Endothelial cell of umbilical vein (primary cell): ENCODE results near the gene MCCC1. TPM values are rescaled to one million over a fixed set of nuclear protein-coding genes. Genes with fewer than 3 reads are reported as not detected.
A peak's percentile ranks its signal among the peaks of the same experiment; 100 is the strongest.

Experiments
- BruUV-seq: library from RNA; stranded (reverse); fragments of 400-500 nt; replicated peaks from 2 replicates; lab custom pipeline; 2021; lab: Mats Ljungman, UMichigan
- CTCF ChIA-PET: fragments of 300-600, 350-600 bp; sonication (Branson Sonifier 250); formaldehyde crosslinking; loops from one replicate; lab custom pipeline; 2021; ENCODE audit warnings: antibody characterized with exemption, inconsistent platforms; lab: Charles Lee
- POLR2A ChIA-PET: fragments of 300-600, 350-600 bp; sonication (Branson Sonifier 250); formaldehyde crosslinking; loops from one replicate; lab custom pipeline; 2021; ENCODE audit warnings: antibody characterized with exemption, inconsistent platforms; lab: Charles Lee
- DNase-seq: peaks from one replicate; pipeline ENCODE4 v3.0.0-alpha.2; 2011; ENCODE audit warnings: low read depth, low spot score
- FAIRE-seq: peaks from 2 replicates; lab custom pipeline; 2011; peaks lifted over from hg19 to GRCh38; lab: Jason Lieb, UNC
- H2AFZ ChIP-seq: 2 replicates; pipeline ENCODE4 v1.6.0; 2012; ENCODE audit warnings: low read depth, low read length, control low read depth, inconsistent platforms
- H3K27ac ChIP-seq: 2 replicates; pipeline ENCODE4 v1.5.1; 2011; ENCODE audit warnings: low read depth, mild to moderate bottlenecking, control low read depth, low read length, moderate library complexity; ENCODE audit not compliant: insufficient read depth
- H3K27me3 ChIP-seq, 2 experiments: 2 replicates each; pipeline versions ENCODE4 v1.6.0 to v1.6.1; 2011; ENCODE audit warnings: low read length in 2 of 2, mixed read lengths in 1 of 2; ENCODE audit not compliant: control insufficient read depth in 2 of 2, insufficient read depth in 2 of 2
- H3K36me3 ChIP-seq, 2 experiments: 2 replicates in 1 of 2; 3 replicates in 1 of 2; pipeline ENCODE4 v1.5.1; 2011; ENCODE audit warnings: low read length in 2 of 2, mild to moderate bottlenecking in 1 of 2, moderate library complexity in 1 of 2; ENCODE audit not compliant: control insufficient read depth in 2 of 2, insufficient read depth in 2 of 2; ENCODE audit errors: extremely low read depth in 1 of 2
- H3K4me1 ChIP-seq: 3 replicates; pipeline ENCODE4 v1.5.1; 2011; ENCODE audit warnings: mild to moderate bottlenecking, low read length; ENCODE audit not compliant: control insufficient read depth, insufficient read depth; ENCODE audit errors: extremely low read depth
- H3K4me2 ChIP-seq: 2 replicates; pipeline ENCODE4 v1.6.1; 2011; ENCODE audit warnings: low read length, control low read depth, mixed read lengths; ENCODE audit not compliant: insufficient read depth
- H3K4me3 ChIP-seq, 3 experiments: fragments of 200-600 bp in 1 of 3; sonication (generic), shearing (Covaris generic) in 1 of 3; replicated peaks in 1 of 3; 2 replicates each; pipeline ENCODE4 v1.5.1; 2011 to 2016; ENCODE audit warnings: control low read depth in 3 of 3, low read length in 3 of 3, mild to moderate bottlenecking in 2 of 3, inconsistent platforms in 1 of 3, low read depth in 1 of 3, moderate library complexity in 1 of 3; ENCODE audit not compliant: insufficient read depth in 1 of 3
- H3K79me2 ChIP-seq: 2 replicates; pipeline ENCODE4 v1.6.0; 2012; ENCODE audit warnings: low read length, inconsistent platforms; ENCODE audit not compliant: control insufficient read depth, insufficient read depth
- H3K9ac ChIP-seq: replicated peaks from 2 replicates; pipeline ENCODE3; 2011; ENCODE audit warnings: low read length, control low read depth; ENCODE audit not compliant: insufficient read depth; ENCODE audit errors: extremely low read depth
- H3K9me1 ChIP-seq: replicated peaks from 3 replicates; pipeline ENCODE4 v1.6.0; 2011; ENCODE audit warnings: mild to moderate bottlenecking, low read length; ENCODE audit not compliant: control insufficient read depth, insufficient read depth; ENCODE audit errors: extremely low read depth
- H3K9me3 ChIP-seq: replicated peaks from 2 replicates; pipeline ENCODE4 v1.5.1; 2012; ENCODE audit warnings: low read length, inconsistent platforms; ENCODE audit not compliant: control insufficient read depth, insufficient read depth
- H4K20me1 ChIP-seq: replicated peaks from 2 replicates; pipeline ENCODE3; 2011; ENCODE audit warnings: mild to moderate bottlenecking, low read length; ENCODE audit not compliant: control insufficient read depth, insufficient read depth; ENCODE audit errors: extremely low read depth
- EZH2 ChIP-seq: IDR thresholded peaks from 2 replicates; pipeline ENCODE4 v1.6.1; 2012; ENCODE audit warnings: borderline replicate concordance, low read depth, mild to moderate bottlenecking, moderate library complexity, low read length, inconsistent platforms; ENCODE audit not compliant: severe bottlenecking
- FOS ChIP-seq: IDR thresholded peaks from 2 replicates; pipeline ENCODE4 v1.6.1; 2011; ENCODE audit warnings: mild to moderate bottlenecking, low read length, moderate library complexity, borderline replicate concordance; ENCODE audit not compliant: insufficient read depth
- GATA2 ChIP-seq: IDR thresholded peaks from 2 replicates; pipeline ENCODE4 v1.7.0; 2011; ENCODE audit warnings: low read depth, mild to moderate bottlenecking, moderate library complexity, mixed read lengths, low read length; ENCODE audit not compliant: insufficient read length, insufficient read depth
- JUN ChIP-seq: IDR thresholded peaks from 2 replicates; pipeline ENCODE4 v1.6.1; 2011; ENCODE audit warnings: borderline replicate concordance, low read depth; ENCODE audit not compliant: insufficient read length, insufficient read depth
- MYC ChIP-seq: IDR thresholded peaks from one replicate; pipeline ENCODE4 v1.6.1; 2011; ENCODE audit warnings: mild to moderate bottlenecking, low read depth, low read length
- POLR2A ChIP-seq: IDR thresholded peaks from 2 replicates; pipeline ENCODE4 v1.6.1; 2012; ENCODE audit warnings: low read depth, mild to moderate bottlenecking, control low read depth, low read length
- POLR2AphosphoS5 ChIP-seq: IDR thresholded peaks from 2 replicates; pipeline ENCODE4 v1.6.1; 2012; ENCODE audit warnings: low read depth, mild to moderate bottlenecking, control low read depth, low read length, moderate library complexity; ENCODE audit not compliant: insufficient read depth
- dilution Hi-C: fragments of 300-500 bp; cut with MboI; formaldehyde crosslinking; loops from one replicate; pipeline ENCODE4 v1.15.0; 2019; ENCODE audit warnings: low sequenced_read_pairs; ENCODE audit not compliant: extremely low pct_ligation_motif_present
- intact Hi-C: fragments of 100-400 bp; cut with micrococcal nuclease; formaldehyde crosslinking; loops from one replicate; pipeline ENCODE4 v1.10.0; 2022
- polyA plus RNA-seq, 4 experiments: library from polyadenylated mRNA; depleted of rRNA in 3 of 4; stranded (reverse) in 3 of 4; unstranded in 1 of 4; fragments of >200 nt; gene quantifications; 2 replicates each; pipeline versions ENCODE4 v1.2.1 to v1.2.3, GENCODE V29; 2011 to 2012; ENCODE audit warnings: missing spikeins in 1 of 4
- total RNA-seq: library from RNA; stranded (reverse); gene quantifications from 2 replicates; pipeline ENCODE4 v1.2.3, GENCODE V29; 2021
- TF ChIP-seq, protein P1 (sequence below): IDR thresholded peaks from 2 replicates; pipeline ENCODE4 v1.6.1; 2011; ENCODE audit not compliant: insufficient read depth, insufficient read length
- TF ChIP-seq, protein P2 (sequence below), 2 donors: IDR thresholded peaks; 1 replicate in 1 of 2; 2 replicates in 1 of 2; pipeline ENCODE4 v1.5.1; 2011; ENCODE audit warnings: low read length in 2 of 2, mild to moderate bottlenecking in 2 of 2, moderate library complexity in 2 of 2, control low read depth in 1 of 2, inconsistent platforms in 1 of 2, low read depth in 1 of 2; ENCODE audit not compliant: insufficient read depth in 1 of 2; ENCODE audit errors: extremely low read depth in 1 of 2

The MCCC1 gene
- total and polyA plus RNA-seq, 2 donors (not counting 3 experiments of a cell fraction or from before 2014, with no cell fraction given): 9.2 to 19.7 TPM

DNA sequence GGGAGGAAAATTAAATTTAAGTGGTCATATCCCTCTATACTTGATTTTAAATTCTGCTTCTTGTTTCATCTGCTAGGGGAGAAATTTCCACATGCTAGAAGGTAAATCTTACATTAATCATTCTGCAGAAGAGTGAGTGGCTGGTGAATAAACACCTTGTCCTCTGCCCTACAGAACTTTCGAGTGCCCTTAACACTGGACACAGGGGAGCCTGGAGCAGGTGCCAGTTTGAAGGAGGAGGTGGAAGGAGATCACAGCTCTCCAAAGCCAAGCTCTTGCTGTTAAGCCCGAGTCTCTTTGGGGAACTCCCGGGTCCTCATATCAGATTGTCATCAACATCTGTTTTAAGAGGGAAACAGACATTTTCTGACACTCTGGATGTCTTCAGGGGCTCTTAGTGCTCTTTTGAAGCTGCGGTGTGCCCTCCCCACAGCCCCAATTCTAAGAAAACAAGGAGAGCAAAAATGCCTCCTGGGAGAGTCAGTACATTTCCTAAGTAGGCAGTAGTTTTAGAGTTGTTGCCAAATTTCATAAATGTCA is 32.0 kb upstream of the MCCC1 start:
- Histone ChIP-seq H3K4me2 (peak overlapping the region; percentile 78), H3K9ac (peak overlapping the region; percentile 84), H3K9me3 (no peaks in the 10 kb centered on the region), H3K9me1 (no peaks in the 10 kb centered on the region), H3K79me2 (no peaks in the 10 kb centered on the region), H3K27ac (peak overlapping the region; percentile 96), H3K4me3 (no peak overlapping the region), H3K27me3 (no peaks in the 10 kb centered on the region), H3K4me1 (peaks cover 34% of the 10 kb centered on the region), H3K36me3 (no peaks in the 10 kb centered on the region), H4K20me1 (no peaks in the 10 kb centered on the region), H2AFZ (peak overlapping the region; percentile 20)
- no peak for DNase-seq
- no peak for TF ChIP-seq FOS
- TF ChIP-seq, protein P1, sequence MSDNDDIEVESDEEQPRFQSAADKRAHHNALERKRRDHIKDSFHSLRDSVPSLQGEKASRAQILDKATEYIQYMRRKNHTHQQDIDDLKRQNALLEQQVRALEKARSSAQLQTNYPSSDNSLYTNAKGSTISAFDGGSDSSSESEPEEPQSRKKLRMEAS: no peak
- no peak for TF ChIP-seq MYC
- no peak for TF ChIP-seq POLR2A
- TF ChIP-seq EZH2: no peak
- no peak for TF ChIP-seq GATA2
- no peak for TF ChIP-seq POLR2AphosphoS5
- TF ChIP-seq, protein P2, sequence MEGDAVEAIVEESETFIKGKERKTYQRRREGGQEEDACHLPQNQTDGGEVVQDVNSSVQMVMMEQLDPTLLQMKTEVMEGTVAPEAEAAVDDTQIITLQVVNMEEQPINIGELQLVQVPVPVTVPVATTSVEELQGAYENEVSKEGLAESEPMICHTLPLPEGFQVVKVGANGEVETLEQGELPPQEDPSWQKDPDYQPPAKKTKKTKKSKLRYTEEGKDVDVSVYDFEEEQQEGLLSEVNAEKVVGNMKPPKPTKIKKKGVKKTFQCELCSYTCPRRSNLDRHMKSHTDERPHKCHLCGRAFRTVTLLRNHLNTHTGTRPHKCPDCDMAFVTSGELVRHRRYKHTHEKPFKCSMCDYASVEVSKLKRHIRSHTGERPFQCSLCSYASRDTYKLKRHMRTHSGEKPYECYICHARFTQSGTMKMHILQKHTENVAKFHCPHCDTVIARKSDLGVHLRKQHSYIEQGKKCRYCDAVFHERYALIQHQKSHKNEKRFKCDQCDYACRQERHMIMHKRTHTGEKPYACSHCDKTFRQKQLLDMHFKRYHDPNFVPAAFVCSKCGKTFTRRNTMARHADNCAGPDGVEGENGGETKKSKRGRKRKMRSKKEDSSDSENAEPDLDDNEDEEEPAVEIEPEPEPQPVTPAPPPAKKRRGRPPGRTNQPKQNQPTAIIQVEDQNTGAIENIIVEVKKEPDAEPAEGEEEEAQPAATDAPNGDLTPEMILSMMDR (IDR thresholded peaks at IDR 0.05; ENCODE audit: extremely low read depth in 1 of 2, insufficient read depth in 1 of 2, low read depth in 1 of 2, low read length in 2 of 2): no peak
- no peak for TF ChIP-seq JUN
- BruUV-seq: TSS peak; percentile 93
- intact Hi-C loops (loop anchor here (1.0 kb wide), 2 partner anchors 31 to 47 kb away; partner anchors contain the start of gene LAMP3), dilution Hi-C loops (no loop called here)
- ChIA-PET POLR2A (interaction anchor here (0.6 kb wide), 1 partner anchor 113 kb away, joined by 5 read pairs; no protein-coding TSS in a partner anchor), CTCF (interaction anchor here (1.7 to 2.8 kb wide), 4 partner anchors 8 to 251 kb away, joined by 4 to 21 read pairs (median 8); no protein-coding TSS in a partner anchor)
- no peak for FAIRE-seq
